ENCODE data around the gene SPEN. TPM values are rescaled to one million over a fixed set of nuclear protein-coding genes. Genes with fewer than 3 reads are reported as not detected.
"Not testable (repeated sequence)": the region's sequence is repeated elsewhere in the genome, so short reads cannot be mapped to it uniquely, and the experiment has no call there.

The SPEN gene
- total and polyA plus RNA-seq, 4 donors: 10.7 to 82.3 (median 36.8) TPM

- no peak overlapping the region for H3K4me3 ChIP-seq
- no peak for DNase-seq
- 87 to 94% methylated on average over 8 of the region's 8 CpGs for WGBS, 2 donors
- no peaks in the 10 kb centered on the region for H3K9me3 ChIP-seq (ENCODE audit: control insufficient read depth in 4 of 4, insufficient read depth in 3 of 4, low read length in 3 of 4)
- no peak for ATAC-seq (ENCODE audit: insufficient read depth, low FRiP score)
- TF ChIP-seq, protein P1, sequence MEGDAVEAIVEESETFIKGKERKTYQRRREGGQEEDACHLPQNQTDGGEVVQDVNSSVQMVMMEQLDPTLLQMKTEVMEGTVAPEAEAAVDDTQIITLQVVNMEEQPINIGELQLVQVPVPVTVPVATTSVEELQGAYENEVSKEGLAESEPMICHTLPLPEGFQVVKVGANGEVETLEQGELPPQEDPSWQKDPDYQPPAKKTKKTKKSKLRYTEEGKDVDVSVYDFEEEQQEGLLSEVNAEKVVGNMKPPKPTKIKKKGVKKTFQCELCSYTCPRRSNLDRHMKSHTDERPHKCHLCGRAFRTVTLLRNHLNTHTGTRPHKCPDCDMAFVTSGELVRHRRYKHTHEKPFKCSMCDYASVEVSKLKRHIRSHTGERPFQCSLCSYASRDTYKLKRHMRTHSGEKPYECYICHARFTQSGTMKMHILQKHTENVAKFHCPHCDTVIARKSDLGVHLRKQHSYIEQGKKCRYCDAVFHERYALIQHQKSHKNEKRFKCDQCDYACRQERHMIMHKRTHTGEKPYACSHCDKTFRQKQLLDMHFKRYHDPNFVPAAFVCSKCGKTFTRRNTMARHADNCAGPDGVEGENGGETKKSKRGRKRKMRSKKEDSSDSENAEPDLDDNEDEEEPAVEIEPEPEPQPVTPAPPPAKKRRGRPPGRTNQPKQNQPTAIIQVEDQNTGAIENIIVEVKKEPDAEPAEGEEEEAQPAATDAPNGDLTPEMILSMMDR (IDR thresholded peaks at IDR 0.05; ENCODE audit: control extremely low read depth, extremely low read depth): no peak
- no peaks in the 10 kb centered on the region for H3K36me3 ChIP-seq (ENCODE audit: control insufficient read depth in 4 of 4, insufficient read depth in 4 of 4, low read length in 4 of 4)
- no peak overlapping the region for H3K27ac ChIP-seq (ENCODE audit: low read depth in 1 of 2, low read length in 1 of 2)
- H3K9ac ChIP-seq (ENCODE audit: insufficient read depth in 1 of 2, low read length in 2 of 2): no peak overlapping the region
- H3K4me1 ChIP-seq (ENCODE audit: control insufficient read depth in 5 of 5, insufficient read depth in 5 of 5, low read length in 5 of 5): peaks cover 0 to 4% (median 0%) of the 10 kb centered on the region in 5 donors
- H3K27me3 ChIP-seq (ENCODE audit: control insufficient read depth in 3 of 3, insufficient read depth in 3 of 3, low read length in 2 of 3): no peaks in the 10 kb centered on the region
Observed at GRCh38 chr1:15804060-15804459, 43.4 kb upstream of the SPEN start.

GRCh38 chr1:15807121-15807520 is 40.4 kb upstream of the SPEN start:
- H3K9ac ChIP-seq (ENCODE audit: insufficient read depth in 1 of 2, low read length in 2 of 2): no peak overlapping the region
- no peaks in the 10 kb centered on the region for H3K36me3 ChIP-seq (ENCODE audit: control insufficient read depth in 4 of 4, insufficient read depth in 4 of 4, low read length in 4 of 4)
- DNase-seq: no peak
- TF ChIP-seq, protein P1 (IDR thresholded peaks at IDR 0.05; ENCODE audit: control extremely low read depth, extremely low read depth): no peak
- no peaks in the 10 kb centered on the region for H3K9me3 ChIP-seq (ENCODE audit: control insufficient read depth in 4 of 4, insufficient read depth in 3 of 4, low read length in 3 of 4)
- no peak overlapping the region for H3K4me3 ChIP-seq
- H3K27ac ChIP-seq (ENCODE audit: low read depth in 1 of 2, low read length in 1 of 2): no peak overlapping the region
- no peaks in the 10 kb centered on the region for H3K27me3 ChIP-seq (ENCODE audit: control insufficient read depth in 3 of 3, insufficient read depth in 3 of 3, low read length in 2 of 3)
- ATAC-seq (ENCODE audit: insufficient read depth, low FRiP score): no peak
- WGBS, 2 donors: 94% methylated on average over 10 of the region's 10 CpGs
- H3K4me1 ChIP-seq (ENCODE audit: control insufficient read depth in 5 of 5, insufficient read depth in 5 of 5, low read length in 5 of 5): no peaks in the 10 kb centered on the region

GRCh38 chr1:15807549-15807948 is 40.0 kb upstream of the SPEN start, which contains the start of gene UQCRHL:
UQCRHL (minus strand) TSS chr1:15807649; CDS start chr1:15807649, 0 bp downstream.
- not testable (repeated sequence) for H3K27ac ChIP-seq (ENCODE audit: low read depth in 1 of 2, low read length in 1 of 2); ATAC-seq (ENCODE audit: insufficient read depth, low FRiP score); H3K36me3 ChIP-seq (ENCODE audit: control insufficient read depth in 4 of 4, insufficient read depth in 4 of 4, low read length in 4 of 4); H3K4me1 ChIP-seq (ENCODE audit: control insufficient read depth in 5 of 5, insufficient read depth in 5 of 5, low read length in 5 of 5); DNase-seq; H3K9ac ChIP-seq (ENCODE audit: insufficient read depth in 1 of 2, low read length in 2 of 2); H3K4me3 ChIP-seq; H3K9me3 ChIP-seq (ENCODE audit: control insufficient read depth in 4 of 4, insufficient read depth in 3 of 4, low read length in 3 of 4); H3K27me3 ChIP-seq (ENCODE audit: control insufficient read depth in 3 of 3, insufficient read depth in 3 of 3, low read length in 2 of 3)
- WGBS, 2 donors: 85 to 94% methylated on average over 11 of the region's 11 CpGs

DNA sequence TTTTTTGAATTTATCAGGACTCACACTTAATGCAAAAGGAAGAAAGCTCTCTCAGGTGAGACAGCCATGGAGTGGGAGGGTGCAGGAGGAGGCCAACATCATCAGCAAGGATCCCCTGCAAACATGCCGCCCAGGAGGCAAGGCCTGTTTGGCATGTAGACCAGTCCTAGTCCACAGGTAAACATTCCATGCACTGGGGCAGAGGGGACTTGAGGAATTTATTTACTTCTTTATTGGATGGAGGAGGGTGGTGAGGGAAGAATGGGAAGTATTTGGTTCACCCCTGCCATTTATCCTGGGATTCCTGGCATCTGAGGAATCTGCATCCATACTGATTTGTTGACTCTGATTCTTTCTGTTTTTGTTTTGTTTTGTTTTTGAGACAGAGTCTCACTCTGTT is 38.6 kb upstream of the SPEN start:
- no peaks in the 10 kb centered on the region for H3K9me3 ChIP-seq (ENCODE audit: control insufficient read depth in 4 of 4, insufficient read depth in 3 of 4, low read length in 3 of 4)
- TF ChIP-seq, protein P1 (IDR thresholded peaks at IDR 0.05; ENCODE audit: control extremely low read depth, extremely low read depth): no peak
- WGBS, 2 donors: 74 to 94% methylated on average over 1 of the region's 1 CpG
- ATAC-seq (ENCODE audit: insufficient read depth, low FRiP score) (no peak), DNase-seq (no peak)
- H3K9ac ChIP-seq (ENCODE audit: insufficient read depth in 1 of 2, low read length in 2 of 2): no peak overlapping the region
- H3K4me3 ChIP-seq: no peak overlapping the region
- H3K36me3 ChIP-seq (ENCODE audit: control insufficient read depth in 4 of 4, insufficient read depth in 4 of 4, low read length in 4 of 4): no peaks in the 10 kb centered on the region
- H3K27ac ChIP-seq (ENCODE audit: low read depth in 1 of 2, low read length in 1 of 2): no peak overlapping the region
- H3K4me1 ChIP-seq (ENCODE audit: control insufficient read depth in 5 of 5, insufficient read depth in 5 of 5, low read length in 5 of 5): no peaks in the 10 kb centered on the region
- H3K27me3 ChIP-seq (ENCODE audit: control insufficient read depth in 3 of 3, insufficient read depth in 3 of 3, low read length in 2 of 3): no peaks in the 10 kb centered on the region

Data from lung (tissue), 12 donors.